DND-41 (cell line): ENCODE measurements around the gene TNFRSF14.

Source experiments
- EZH2 ChIP-seq: IDR thresholded peaks from 3 replicates; pipeline ENCODE4 v1.6.1; 2012; ENCODE audit warnings: borderline replicate concordance, low read depth, mild to moderate bottlenecking, moderate library complexity, low read length, inconsistent platforms; ENCODE audit not compliant: severe bottlenecking
- TF ChIP-seq, protein P1 (sequence below): IDR thresholded peaks from 2 replicates; pipeline ENCODE4 v1.5.1; 2012; ENCODE audit warnings: borderline replicate concordance, low read length, moderate library complexity, mild to moderate bottlenecking; ENCODE audit not compliant: poor library complexity, severe bottlenecking; ENCODE audit errors: extremely low read depth

DNA sequence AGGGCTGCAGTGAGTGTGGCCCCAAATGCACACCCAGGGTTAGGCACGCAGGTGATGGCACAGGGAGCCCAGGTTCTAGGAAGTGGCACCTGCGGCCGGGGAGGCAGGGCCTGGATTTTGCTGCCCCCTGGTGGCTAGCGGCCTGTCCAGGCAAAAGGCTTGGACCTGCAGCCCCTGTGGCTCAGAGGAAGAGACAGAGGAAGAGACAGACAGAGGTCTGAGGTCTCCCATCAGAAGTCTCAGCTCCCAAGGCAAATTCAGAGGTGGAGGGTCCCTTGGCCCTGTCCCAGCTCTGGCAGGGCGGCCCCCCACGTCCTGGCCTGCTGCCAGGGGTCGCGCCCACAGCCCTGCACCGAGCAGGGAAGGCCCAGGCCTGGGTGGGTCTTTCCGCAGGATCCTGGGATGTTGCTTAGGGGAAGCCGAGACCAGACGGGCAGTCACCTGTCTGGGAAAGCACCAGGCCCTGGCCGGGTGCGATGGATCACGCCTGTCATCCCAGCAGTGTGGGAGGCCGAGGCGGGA, 8.0 kb upstream of the TNFRSF14 start:
- TF ChIP-seq, protein P1, sequence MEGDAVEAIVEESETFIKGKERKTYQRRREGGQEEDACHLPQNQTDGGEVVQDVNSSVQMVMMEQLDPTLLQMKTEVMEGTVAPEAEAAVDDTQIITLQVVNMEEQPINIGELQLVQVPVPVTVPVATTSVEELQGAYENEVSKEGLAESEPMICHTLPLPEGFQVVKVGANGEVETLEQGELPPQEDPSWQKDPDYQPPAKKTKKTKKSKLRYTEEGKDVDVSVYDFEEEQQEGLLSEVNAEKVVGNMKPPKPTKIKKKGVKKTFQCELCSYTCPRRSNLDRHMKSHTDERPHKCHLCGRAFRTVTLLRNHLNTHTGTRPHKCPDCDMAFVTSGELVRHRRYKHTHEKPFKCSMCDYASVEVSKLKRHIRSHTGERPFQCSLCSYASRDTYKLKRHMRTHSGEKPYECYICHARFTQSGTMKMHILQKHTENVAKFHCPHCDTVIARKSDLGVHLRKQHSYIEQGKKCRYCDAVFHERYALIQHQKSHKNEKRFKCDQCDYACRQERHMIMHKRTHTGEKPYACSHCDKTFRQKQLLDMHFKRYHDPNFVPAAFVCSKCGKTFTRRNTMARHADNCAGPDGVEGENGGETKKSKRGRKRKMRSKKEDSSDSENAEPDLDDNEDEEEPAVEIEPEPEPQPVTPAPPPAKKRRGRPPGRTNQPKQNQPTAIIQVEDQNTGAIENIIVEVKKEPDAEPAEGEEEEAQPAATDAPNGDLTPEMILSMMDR = peak; percentile 92
- no peak for TF ChIP-seq EZH2
